ENCODE measurements around the gene ATP5F1E.

ATP5F1E gene

GRCh38 chr20:59032023-59032712 lies at the start of gene ATP5F1E:
Gene ATP5F1E (minus strand): TSS chr20:59032335. CDS start chr20:59032251, 84 bp downstream.
- peak; percentile 96 for DNase-seq

GRCh38 chr20:59081036-59081435 lies 48.9 kb upstream of the ATP5F1E start:
- no peak for DNase-seq

- DNase-seq: no peak
These were observed 46.1 kb upstream of the ATP5F1E start for GRCh38 chr20:59078231-59078630.

- DNase-seq: no peak
These were observed 45.6 kb upstream of the ATP5F1E start for GRCh38 chr20:59077705-59078104.

- no peak for DNase-seq
These were observed 43.9 kb upstream of the ATP5F1E start for GRCh38 chr20:59075934-59076508.

GRCh38 chr20:59074456-59074855 lies 42.3 kb upstream of the ATP5F1E start:
- peak; percentile 25 for DNase-seq

GRCh38 chr20:59073582-59073981 lies 41.4 kb upstream of the ATP5F1E start:
- no peak for DNase-seq

GRCh38 chr20:59071216-59071615 lies 39.1 kb upstream of the ATP5F1E start:
- no peak for DNase-seq

- no peak for DNase-seq
These were observed 36.9 kb upstream of the ATP5F1E start for GRCh38 chr20:59069026-59069425.

- DNase-seq: no peak
These were observed 36.4 kb upstream of the ATP5F1E start for GRCh38 chr20:59068534-59068933.

- DNase-seq: no peak
These were observed 32.1 kb upstream of the ATP5F1E start for GRCh38 chr20:59064214-59064722.

GRCh38 chr20:59063358-59064213 lies 31.5 kb upstream of the ATP5F1E start:
- DNase-seq: peak; percentile 83

- DNase-seq: no peak
These were observed 29.9 kb upstream of the ATP5F1E start for GRCh38 chr20:59062081-59062480.

GRCh38 chr20:59055302-59055701 lies 23.2 kb upstream of the ATP5F1E start:
- peak; percentile 21 for DNase-seq

GRCh38 chr20:59051666-59052185 lies 19.6 kb upstream of the ATP5F1E start:
- DNase-seq: no peak

- no peak for DNase-seq
These were observed 18.3 kb upstream of the ATP5F1E start for GRCh38 chr20:59050437-59050836.

- DNase-seq: no peak
These were observed 16.5 kb upstream of the ATP5F1E start for GRCh38 chr20:59048681-59049030.

- DNase-seq: peak; percentile 60
These were observed 16.0 kb upstream of the ATP5F1E start for GRCh38 chr20:59047938-59048680.

GRCh38 chr20:59046862-59047261 lies 14.7 kb upstream of the ATP5F1E start:
- DNase-seq: no peak

- DNase-seq: no peak
These were observed 12.7 kb upstream of the ATP5F1E start for GRCh38 chr20:59044796-59045195.

GRCh38 chr20:59044295-59044694 lies 12.2 kb upstream of the ATP5F1E start:
- no peak for DNase-seq

- peak; percentile 52 for DNase-seq
These were observed 11.6 kb upstream of the ATP5F1E start for GRCh38 chr20:59043698-59044097.
